Activated naive CD8-positive, alpha-beta T cell treated with anti-CD3 and anti-CD28 coated beads, Interleukin-2, amount 10 ng/mL, durations not matched to agents 7 days and 5 days (primary cell): Measurements from ENCODE around the gene EXD3. TPM values are rescaled to one million over a fixed set of nuclear protein-coding genes. Genes with fewer than 3 reads are reported as not detected.
"Not testable (repeated sequence)": the region's sequence is repeated elsewhere in the genome, so short reads cannot be mapped to it uniquely, and the experiment has no call there.

Source experiments
- ATAC-seq: fragments of 150-1000 bp; cut with Tn5 transposase; one replicate; pipeline ENCODE4 v1.10.0; 2021; ENCODE audit warnings: low read depth, moderate library complexity
- POLR2A ChIA-PET: fragments of 350-600 bp; sonication (Branson Sonifier 250); formaldehyde crosslinking; loops from one replicate; lab custom pipeline; 2021; ENCODE audit warnings: antibody characterized with exemption; lab: Charles Lee
- DNase-seq: peaks from one replicate; pipeline ENCODE4 v3.0.0; 2021
- H3K27ac Mint-ChIP-seq: one replicate; pipeline ENCODE4 v1.8.0; 2022; ENCODE audit warnings: mild to moderate bottlenecking, mixed read lengths
- H3K27me3 Mint-ChIP-seq: one replicate; pipeline ENCODE4 v1.8.0; 2022; ENCODE audit warnings: mild to moderate bottlenecking, moderate library complexity, mixed read lengths
- H3K36me3 Mint-ChIP-seq: one replicate; pipeline ENCODE4 v1.8.0; 2021; ENCODE audit warnings: mild to moderate bottlenecking, mixed read lengths
- H3K4me1 Mint-ChIP-seq: one replicate; pipeline ENCODE4 v1.8.0; 2021; ENCODE audit warnings: mixed read lengths
- H3K4me3 Mint-ChIP-seq: one replicate; pipeline ENCODE4 v1.8.0; 2022; ENCODE audit warnings: mild to moderate bottlenecking, moderate library complexity, mixed read lengths
- H3K9me3 Mint-ChIP-seq: one replicate; pipeline ENCODE4 v1.8.0; 2021; ENCODE audit warnings: mixed read lengths
- microRNA-seq: library from miRNA; unstranded; fragments of <30 nt; microRNA quantifications from one replicate; pipeline ENCODE4 v1.2.0, GENCODE V29; 2022
- total RNA-seq, 2 experiments: library from RNA; stranded (reverse); gene quantifications; one replicate each; pipeline ENCODE4 v1.2.3, GENCODE V29; 2021

Gene EXD3
- total RNA-seq, 2 experiments from 2014 or later, result 23.4 to 24.7 TPM

- Mint-ChIP-seq H3K9me3 (no peaks in the 10 kb centered on the region), H3K27ac (no peak overlapping the region), H3K36me3 (peaks cover 21% of the 10 kb centered on the region), H3K27me3 (no peaks in the 10 kb centered on the region), H3K4me3 (no peak overlapping the region), H3K4me1 (peaks cover 12% of the 10 kb centered on the region)
- POLR2A ChIA-PET, result interaction anchor here (0.7 to 1.3 kb wide), 2 partner anchors 13 to 28 kb away, joined by 3 read pairs; partner anchors contain the start of gene TUBB4B
- DNase-seq, result no peak
- no peak for ATAC-seq
Measured at GRCh38 chr9:137268538-137269201, 154.3 kb downstream of the EXD3 start.

DNA sequence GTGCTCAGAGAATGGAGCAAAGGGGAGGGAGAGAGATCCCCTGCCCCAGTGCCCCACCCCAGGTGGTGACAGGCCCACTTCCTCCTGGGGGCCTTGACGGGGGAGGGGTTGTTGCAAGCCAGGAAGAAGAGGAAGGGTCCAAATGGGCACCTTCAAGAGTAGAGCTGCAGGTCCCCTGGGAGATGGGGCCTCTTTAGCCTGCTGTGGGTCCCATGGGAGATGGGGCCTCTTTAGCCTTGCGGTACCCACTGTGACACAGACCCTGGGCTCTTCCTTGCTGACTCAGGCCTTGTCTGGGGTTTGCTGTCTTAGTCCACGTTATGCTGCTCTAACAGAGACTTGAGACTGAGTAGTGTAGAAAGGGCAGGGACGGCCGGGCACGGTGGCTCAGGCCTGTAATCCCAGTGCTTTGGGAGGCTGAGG lies 155.0 kb downstream of the EXD3 start:
- ATAC-seq, result no peak
- Mint-ChIP-seq H3K36me3 (peaks cover 21% of the 10 kb centered on the region), H3K27me3 (no peaks in the 10 kb centered on the region), H3K4me1 (peaks cover 12% of the 10 kb centered on the region), H3K4me3 (no peak overlapping the region), H3K27ac (no peak overlapping the region), H3K9me3 (no peaks in the 10 kb centered on the region)
- no peak for DNase-seq
- POLR2A ChIA-PET, result no interaction called here

DNA sequence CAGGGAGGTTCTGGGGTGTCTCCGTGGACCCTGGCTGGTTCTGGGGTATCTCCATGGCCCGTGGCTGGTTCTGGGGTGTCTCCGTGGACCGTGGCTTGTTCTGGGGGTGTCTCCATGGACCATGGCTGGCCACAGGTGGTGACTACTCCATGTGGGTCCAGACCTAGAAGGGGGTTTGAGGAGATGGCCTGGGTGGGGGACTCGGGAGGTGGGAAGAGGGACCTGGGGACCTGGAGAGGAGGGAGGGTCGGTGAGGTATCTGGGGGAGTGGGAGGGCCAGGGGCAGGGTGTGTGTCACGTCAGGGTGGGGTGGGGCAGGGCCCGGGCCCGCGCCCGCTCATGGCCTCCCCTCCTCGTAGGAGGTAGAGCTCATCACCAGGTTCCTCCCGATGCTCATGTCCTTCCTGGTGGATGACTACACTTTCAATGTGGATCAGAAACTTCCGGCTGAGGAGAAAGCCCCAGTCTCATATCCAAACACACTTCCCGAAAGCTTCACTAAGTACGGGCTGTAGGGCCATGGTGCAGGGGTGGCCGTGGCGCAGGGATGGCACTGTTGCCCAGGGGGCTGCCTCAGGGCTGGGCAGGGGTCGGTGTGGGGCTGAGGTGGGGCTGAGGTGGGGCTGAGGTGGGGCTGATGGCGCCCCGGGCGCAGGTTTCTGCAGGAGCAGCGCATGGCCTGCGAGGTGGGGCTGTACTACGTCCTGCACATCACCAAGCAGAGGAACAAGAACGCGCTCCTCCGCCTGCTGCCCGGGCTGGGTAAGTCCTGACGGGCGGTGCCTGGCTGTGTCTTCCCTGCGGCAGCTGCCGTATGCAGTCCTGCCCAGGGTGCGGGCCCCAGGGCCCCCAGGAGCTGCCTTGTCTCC lies 156.1 kb downstream of the EXD3 start:
- Mint-ChIP-seq H3K27ac (no peak overlapping the region), H3K4me3 (no peak overlapping the region), H3K9me3 (no peaks in the 10 kb centered on the region), H3K27me3 (no peaks in the 10 kb centered on the region), H3K36me3 (peaks cover 21% of the 10 kb centered on the region), H3K4me1 (peaks cover 12% of the 10 kb centered on the region)
- no peak for ATAC-seq
- POLR2A ChIA-PET, result no interaction called here
- no peak for DNase-seq

DNA sequence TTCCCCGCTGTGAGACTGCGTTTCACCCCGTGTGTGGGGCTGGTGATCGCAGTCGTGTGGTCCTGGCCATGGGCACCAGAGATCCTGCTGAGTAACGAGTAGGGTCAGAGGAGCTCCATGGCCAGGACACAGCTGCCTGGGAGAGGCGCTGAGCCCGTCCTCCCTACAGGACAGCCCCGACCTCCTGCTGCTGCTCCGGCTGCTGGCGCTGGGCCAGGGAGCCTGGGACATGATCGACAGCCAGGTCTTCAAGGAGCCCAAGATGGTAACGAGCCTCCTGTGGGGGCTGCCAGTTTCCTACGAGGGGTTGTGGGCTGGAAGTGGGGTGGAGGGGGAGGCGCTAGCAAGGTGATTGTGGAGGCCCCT lies 156.8 kb downstream of the EXD3 start:
- H3K9me3 Mint-ChIP-seq, result no peaks in the 10 kb centered on the region
- H3K4me1 Mint-ChIP-seq, result peaks cover 8% of the 10 kb centered on the region
- H3K27me3 Mint-ChIP-seq, result no peaks in the 10 kb centered on the region
- H3K4me3 Mint-ChIP-seq, result no peak overlapping the region
- H3K36me3 Mint-ChIP-seq, result peaks cover 20% of the 10 kb centered on the region
- no peak overlapping the region for H3K27ac Mint-ChIP-seq
- POLR2A ChIA-PET, result no interaction called here
- DNase-seq (no peak), ATAC-seq (no peak)

GRCh38 chr9:137265496-137266161 lies 157.3 kb downstream of the EXD3 start:
- ATAC-seq, result no peak
- POLR2A ChIA-PET, result interaction anchor here (1.1 kb wide), 1 partner anchor 322 kb away, joined by 4 read pairs; no protein-coding TSS in a partner anchor
- no peaks in the 10 kb centered on the region for H3K9me3 Mint-ChIP-seq

DNA sequence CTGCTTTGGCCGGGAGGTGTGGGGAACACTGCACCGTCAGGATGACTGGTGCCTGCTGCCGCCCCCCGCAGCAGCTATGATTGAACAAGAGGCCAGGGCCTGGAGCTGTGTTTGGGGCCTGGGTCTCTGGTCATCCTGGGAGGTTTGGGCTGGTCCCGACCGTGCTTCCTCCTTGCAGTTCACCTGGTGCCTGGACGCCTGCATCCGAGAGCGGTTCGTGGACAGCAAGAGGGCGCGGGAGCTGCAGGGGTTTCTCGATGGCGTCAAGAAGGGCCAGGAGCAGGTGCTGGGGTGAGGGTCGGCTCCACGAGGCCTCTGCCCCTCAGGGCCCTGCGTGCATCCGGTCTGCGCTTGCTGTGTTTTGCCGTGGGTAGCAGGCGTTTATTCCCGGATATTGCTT lies 158.9 kb downstream of the EXD3 start:
- DNase-seq (no peak), ATAC-seq (no peak)
- Mint-ChIP-seq H3K27ac (no peak overlapping the region), H3K27me3 (no peaks in the 10 kb centered on the region), H3K4me1 (peaks cover 7% of the 10 kb centered on the region), H3K36me3 (peaks cover 17% of the 10 kb centered on the region), H3K9me3 (no peaks in the 10 kb centered on the region), H3K4me3 (no peak overlapping the region)
- POLR2A ChIA-PET, result interaction anchor here (0.6 kb wide), 1 partner anchor 41 kb away, joined by 3 read pairs; no protein-coding TSS in a partner anchor

More at GRCh38 chr9:137265496-137266161, 157.3 kb downstream of the EXD3 start:
- Mint-ChIP-seq H3K36me3 (peaks cover 20% of the 10 kb centered on the region), H3K27ac (no peak overlapping the region), H3K4me1 (peaks cover 7% of the 10 kb centered on the region), H3K27me3 (no peaks in the 10 kb centered on the region), H3K4me3 (no peak overlapping the region)
- no peak for DNase-seq

- ATAC-seq (no peak), DNase-seq (no peak)
- no peaks in the 10 kb centered on the region for H3K27me3 Mint-ChIP-seq
- H3K27ac Mint-ChIP-seq, result no peak overlapping the region
- POLR2A ChIA-PET, result no interaction called here
- H3K9me3 Mint-ChIP-seq, result no peaks in the 10 kb centered on the region
- peaks cover 15% of the 10 kb centered on the region for H3K36me3 Mint-ChIP-seq
- peaks cover 4% of the 10 kb centered on the region for H3K4me1 Mint-ChIP-seq
- H3K4me3 Mint-ChIP-seq, result no peak overlapping the region
Measured at GRCh38 chr9:137263506-137263905, 159.5 kb downstream of the EXD3 start.

DNA sequence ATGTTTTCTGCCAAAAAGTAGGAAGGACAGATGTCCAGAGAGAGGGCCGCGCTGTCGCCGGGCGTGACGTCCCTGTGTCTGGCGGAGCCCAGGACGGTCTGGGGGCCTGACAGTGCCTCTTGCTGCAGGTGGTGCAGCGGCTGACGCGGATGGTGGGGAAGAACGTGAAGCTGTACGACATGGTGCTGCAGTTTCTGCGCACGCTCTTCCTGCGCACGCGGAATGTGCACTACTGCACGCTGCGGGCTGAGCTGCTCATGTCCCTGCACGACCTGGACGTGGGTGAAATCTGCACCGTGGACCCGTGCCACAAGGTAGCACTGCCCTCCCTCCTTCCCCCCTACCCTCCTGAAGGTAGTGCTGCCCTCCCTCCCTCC lies 160.1 kb downstream of the EXD3 start:
- H3K4me1 Mint-ChIP-seq, result peaks cover 4% of the 10 kb centered on the region
- no peak for DNase-seq
- no peaks in the 10 kb centered on the region for H3K9me3 Mint-ChIP-seq
- POLR2A ChIA-PET, result no interaction called here
- no peak overlapping the region for H3K27ac Mint-ChIP-seq
- no peak overlapping the region for H3K4me3 Mint-ChIP-seq
- H3K27me3 Mint-ChIP-seq, result no peaks in the 10 kb centered on the region
- ATAC-seq, result no peak
- peaks cover 11% of the 10 kb centered on the region for H3K36me3 Mint-ChIP-seq

GRCh38 chr9:137262173-137262908 lies 160.6 kb downstream of the EXD3 start:
- not testable (repeated sequence) for H3K27me3 Mint-ChIP-seq, H3K9me3 Mint-ChIP-seq, H3K4me3 Mint-ChIP-seq, H3K27ac Mint-ChIP-seq, H3K4me1 Mint-ChIP-seq, H3K36me3 Mint-ChIP-seq, ATAC-seq
- POLR2A ChIA-PET, result interaction anchor here (1.1 kb wide), 1 partner anchor 20 kb away, joined by 3 read pairs; no protein-coding TSS in a partner anchor
- peak; percentile 36 for DNase-seq

Small RNA genes lying within 50 kb of the gene (microRNA-seq; reads per million reads assigned to microRNA genes)
- not detected for gene MIR7114

Other genes starting within 250 kb of the EXD3 start
- gene ANAPC2, start 234.6 kb downstream of the EXD3 start, total RNA-seq, result 10 to 100 TPM; 84.2 to 87.8 TPM
- 10 to 100 TPM; 62.4 to 65.2 TPM for gene SSNA1, start 234.5 kb downstream of the EXD3 start, total RNA-seq
- gene TPRN, start 222.4 kb downstream of the EXD3 start, total RNA-seq, result 10 to 100 TPM; 11.2 to 14.7 TPM
- gene TMEM203, start 217.5 kb downstream of the EXD3 start, total RNA-seq, result 10 to 100 TPM; 37.4 to 39.4 TPM
- gene NDOR1, start 217.5 kb downstream of the EXD3 start, total RNA-seq, result 10 to 100 TPM; 38.8 to 39.8 TPM
- 1 to 10 TPM; 5.0 to 7.2 TPM for gene RNF208, start 200.9 kb downstream of the EXD3 start, total RNA-seq
- gene CYSRT1, start 198.0 kb downstream of the EXD3 start, total RNA-seq, result under 1 TPM; 0.45 to 0.55 TPM
- not detected for gene RNF224, start 195.7 kb downstream of the EXD3 start, total RNA-seq
- not detected for gene SLC34A3, start 192.3 kb downstream of the EXD3 start, total RNA-seq
- 100 to 1,000 TPM; 241 to 249 TPM for gene TUBB4B, start 181.9 kb downstream of the EXD3 start, total RNA-seq
- not detected for gene STPG3, start 171.9 kb downstream of the EXD3 start, total RNA-seq
- gene NELFB, start 167.8 kb downstream of the EXD3 start, total RNA-seq, result 10 to 100 TPM; 58.7 to 63.1 TPM
- 1 to 10 TPM; 8.1 to 8.2 TPM for gene TOR4A, start 145.4 kb downstream of the EXD3 start, total RNA-seq
- gene NRARP, start 120.9 kb downstream of the EXD3 start, total RNA-seq, result 1 to 10 TPM; 1.2 to 1.7 TPM
- 1 to 10 TPM; 2.8 to 3.7 TPM for gene NOXA1, start 231 bp upstream of the EXD3 start, total RNA-seq
- not detected for gene ENTPD8, start 18.2 kb upstream of the EXD3 start, total RNA-seq
- 10 to 100 TPM; 54.3 to 58.4 TPM for gene NSMF, start 36.2 kb upstream of the EXD3 start, total RNA-seq
- gene PNPLA7, start 127.2 kb upstream of the EXD3 start, total RNA-seq, result 1 to 10 TPM; 5.6 to 7.0 TPM
- gene MRPL41, start 128.7 kb upstream of the EXD3 start, total RNA-seq, result 10 to 100 TPM; 58.8 to 64.4 TPM
- 10 to 100 TPM; 49.1 to 49.2 TPM for gene DPH7, start 155.8 kb upstream of the EXD3 start, total RNA-seq
- 10 to 100 TPM; 31.3 to 33.0 TPM for gene ZMYND19, start 167.3 kb upstream of the EXD3 start, total RNA-seq
- 10 to 100 TPM; 62.8 to 64.6 TPM for gene ARRDC1, start 182.5 kb upstream of the EXD3 start, total RNA-seq
- gene EHMT1, start 195.8 kb upstream of the EXD3 start, total RNA-seq, result 100 to 1,000 TPM; 111 to 118 TPM